SHP77 treated with DMSO at 0.1 percent for 48 hours (cell line): ENCODE measurements around the gene PARD3B.

Experiments
- DNase-seq: peaks from one replicate; lab custom pipeline; 2025; lab: John Stamatoyannopoulos, UW

The PARD3B gene

DNA sequence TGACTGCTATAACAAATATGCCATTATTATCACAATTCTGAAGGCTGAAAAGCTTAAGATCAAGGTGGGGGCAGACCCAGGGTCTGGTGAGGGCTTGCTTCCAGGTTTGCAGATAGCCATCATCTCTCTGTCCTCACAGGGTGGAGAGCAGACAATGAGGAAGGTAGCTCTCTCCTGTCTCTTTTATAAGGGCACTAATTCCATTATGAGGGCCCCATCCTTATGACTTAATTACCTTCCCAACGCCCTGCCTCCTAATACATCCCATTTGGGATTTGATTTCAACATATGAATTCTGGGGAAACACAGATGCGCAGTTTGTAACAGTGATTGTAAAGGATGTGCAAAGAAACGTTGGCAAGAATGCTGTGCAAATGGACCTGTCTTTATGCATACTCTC, 44.8 kb downstream of the PARD3B start:
- no peak for DNase-seq

DNA sequence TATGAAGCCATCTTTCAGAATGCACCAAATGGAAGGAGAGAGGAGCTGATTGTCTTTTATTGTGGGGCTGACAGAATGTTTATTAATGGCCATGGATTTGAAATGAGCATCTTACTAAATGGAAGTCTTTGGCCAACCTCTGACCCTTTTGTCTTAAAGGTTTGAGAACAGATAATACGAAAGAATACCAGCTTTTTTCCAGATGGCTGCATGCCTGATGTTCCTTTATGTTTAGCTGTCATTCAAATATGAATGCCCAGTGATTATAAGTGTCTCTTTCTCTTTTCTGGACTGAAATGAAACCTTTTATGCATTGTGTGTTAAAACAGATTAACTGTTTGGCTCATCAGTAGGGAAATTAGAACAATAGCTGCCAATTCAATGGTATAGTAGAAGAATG, 46.0 kb downstream of the PARD3B start:
- DNase-seq, result no peak

- no peak for DNase-seq
These were observed 58.8 kb downstream of the PARD3B start for GRCh38 chr2:204604061-204604460.

GRCh38 chr2:204608237-204608939, 63.1 kb downstream of the PARD3B start:
- DNase-seq, result no peak

DNA sequence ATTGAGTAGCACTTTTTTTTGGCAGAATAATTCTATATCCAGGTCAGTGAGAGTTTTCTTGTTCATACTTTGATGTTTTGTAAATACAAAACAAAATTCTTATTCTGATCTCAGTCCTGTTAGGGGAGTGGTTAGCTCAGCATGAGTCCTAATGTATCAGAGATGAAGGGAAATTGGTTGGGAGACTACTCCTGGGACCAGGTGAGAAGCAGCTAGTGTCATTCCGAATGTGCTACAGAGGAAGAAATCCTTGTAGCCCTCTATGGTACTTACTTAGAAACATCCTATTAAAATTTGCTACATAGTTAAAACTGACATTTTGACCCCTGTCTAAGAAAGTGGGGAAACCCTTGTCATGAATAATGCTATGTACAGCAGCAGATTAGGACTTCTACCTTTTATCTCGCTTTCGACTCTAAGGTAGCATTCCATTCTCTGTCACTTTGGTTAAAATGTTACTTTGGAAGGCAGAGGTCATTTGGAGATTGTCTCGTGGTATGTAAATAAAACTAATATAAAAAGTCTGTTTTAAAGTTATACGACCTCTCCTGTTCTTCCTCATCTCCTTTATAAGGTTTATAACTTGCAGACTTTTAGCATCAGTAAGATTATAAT, 65.8 kb downstream of the PARD3B start:
- DNase-seq, result no peak

GRCh38 chr2:204611764-204612163, 66.5 kb downstream of the PARD3B start:
- DNase-seq, result no peak

GRCh38 chr2:204613635-204614034, 68.4 kb downstream of the PARD3B start:
- DNase-seq, result no peak

DNA sequence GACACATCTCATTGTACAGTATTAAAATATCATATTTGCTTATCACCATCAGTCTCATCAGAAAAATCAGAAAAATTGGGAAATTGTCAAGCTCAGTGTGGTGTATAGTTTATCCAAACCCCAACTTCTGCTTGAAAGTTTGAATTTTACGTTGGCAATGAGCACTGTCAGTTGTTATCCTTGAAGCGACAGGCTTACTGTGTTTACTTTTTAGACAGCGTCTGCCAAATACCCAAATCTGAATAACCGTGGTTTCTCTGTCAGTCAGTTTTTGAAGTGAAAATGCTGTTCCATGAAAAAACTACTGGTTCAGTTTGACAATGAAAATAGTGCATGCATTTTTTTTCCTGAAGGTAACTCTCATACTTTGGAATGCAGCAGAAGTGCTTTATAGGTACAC, 70.2 kb downstream of the PARD3B start:
- DNase-seq, result no peak

- no peak for DNase-seq
These were observed 79.9 kb downstream of the PARD3B start for GRCh38 chr2:204625135-204625534.

GRCh38 chr2:204628926-204629712, 83.8 kb downstream of the PARD3B start:
- DNase-seq, result no peak

DNA sequence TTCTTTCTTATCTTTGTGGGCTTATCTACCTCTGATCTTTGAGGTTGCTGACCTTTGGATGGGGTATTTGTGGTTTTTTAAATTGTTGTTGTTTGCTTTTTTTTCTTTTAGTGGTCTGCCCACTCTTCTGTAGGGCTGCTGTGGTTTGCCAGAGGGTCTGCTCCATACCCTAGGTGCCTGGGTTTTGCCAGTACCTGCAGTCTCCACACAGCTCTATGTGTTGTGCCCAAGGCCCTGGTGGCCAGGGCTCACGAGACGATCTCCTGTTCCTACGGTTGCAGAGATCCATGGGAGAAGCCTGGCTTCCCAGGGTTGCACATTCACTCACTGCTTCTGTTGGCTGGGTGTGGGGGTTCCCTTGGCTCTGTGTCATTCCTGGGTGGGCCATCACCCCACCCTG, 87.1 kb downstream of the PARD3B start:
- no peak for DNase-seq

GRCh38 chr2:204634564-204634963, 89.3 kb downstream of the PARD3B start:
- no peak for DNase-seq

DNA sequence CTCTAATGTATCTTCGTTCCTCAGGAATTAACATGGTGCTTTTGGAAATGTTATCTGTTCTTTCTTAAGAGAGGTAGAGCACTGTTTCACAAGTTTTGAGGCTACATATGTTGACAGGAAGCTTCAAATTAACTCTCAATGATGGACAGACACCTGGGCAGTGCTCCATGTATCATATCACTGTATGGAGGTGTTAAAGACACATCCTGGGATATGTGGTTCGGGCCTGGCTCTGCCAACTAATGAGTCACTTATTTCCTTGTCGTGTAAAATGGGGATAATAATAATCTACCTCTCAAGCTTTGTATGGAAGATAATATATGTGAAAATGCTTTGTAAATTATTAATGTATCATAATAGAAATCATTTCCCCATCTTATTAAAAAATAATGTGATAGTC, 90.2 kb downstream of the PARD3B start:
- DNase-seq, result no peak

GRCh38 chr2:204638471-204639194, 93.4 kb downstream of the PARD3B start:
- no peak for DNase-seq

- DNase-seq, result no peak
These were observed 98.1 kb downstream of the PARD3B start for GRCh38 chr2:204643326-204643725.

GRCh38 chr2:204645018-204645773, 99.9 kb downstream of the PARD3B start:
- DNase-seq, result no peak

- no peak for DNase-seq
These were observed 102.4 kb downstream of the PARD3B start for GRCh38 chr2:204647626-204648025.

DNA sequence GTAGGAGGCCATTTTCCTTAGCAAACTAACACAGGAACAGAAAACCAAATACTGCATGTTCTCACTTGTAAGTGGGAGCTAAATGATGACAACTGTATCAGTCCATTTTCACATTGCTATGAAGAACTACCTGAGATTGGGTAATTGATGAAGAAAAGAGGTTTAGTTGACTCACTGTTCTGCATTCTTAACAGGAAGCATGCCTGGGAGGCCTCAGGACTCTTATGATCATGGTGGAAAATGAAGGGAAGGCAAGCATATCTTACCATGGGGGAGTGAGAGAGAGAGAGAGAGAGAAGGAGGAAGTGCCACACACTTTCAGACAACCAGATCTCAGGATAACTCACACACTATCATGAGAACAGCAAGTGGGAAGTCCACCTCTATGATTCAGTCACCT, 105.3 kb downstream of the PARD3B start:
- no peak for DNase-seq

DNA sequence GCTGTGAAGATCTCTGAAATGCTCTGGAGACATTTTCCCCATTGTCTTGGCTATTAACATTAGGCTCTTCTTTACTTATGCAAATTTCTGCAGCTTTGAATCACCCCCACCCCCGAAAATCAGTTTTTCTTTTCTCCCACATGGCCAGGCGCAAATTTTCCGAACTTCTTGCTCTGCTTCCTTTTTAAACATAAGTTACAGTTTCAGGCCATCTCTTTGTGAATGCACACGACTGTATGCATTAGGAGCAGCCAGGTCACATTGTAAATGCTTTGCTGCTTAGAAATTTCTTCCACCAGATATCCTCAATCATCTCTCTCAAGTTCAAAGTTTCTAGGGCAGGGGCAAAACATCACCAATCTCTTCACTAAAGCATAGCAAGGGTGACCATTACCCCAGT, 106.8 kb downstream of the PARD3B start:
- no peak for DNase-seq

GRCh38 chr2:204654669-204655068, 109.4 kb downstream of the PARD3B start:
- DNase-seq, result no peak

GRCh38 chr2:204655101-204655500, 109.8 kb downstream of the PARD3B start:
- no peak for DNase-seq

DNA sequence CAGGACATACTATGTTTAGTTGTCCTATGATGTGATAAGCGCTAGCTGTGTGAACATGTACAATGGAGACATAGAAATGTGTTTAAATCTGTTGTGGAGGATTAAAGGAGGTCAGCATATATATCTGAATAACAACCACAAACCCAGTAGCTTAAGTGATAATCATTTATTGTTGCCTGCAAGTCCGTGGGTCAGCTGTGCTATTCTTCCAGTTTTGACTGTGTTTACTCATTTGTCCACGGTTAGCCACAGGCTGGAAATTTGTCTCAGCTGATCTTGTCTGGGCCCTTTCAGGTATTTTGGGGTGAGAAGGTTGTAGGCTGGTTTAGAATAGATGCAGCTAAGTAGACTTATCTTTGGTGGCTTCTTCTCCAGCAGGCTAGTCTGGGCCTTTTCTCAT, 110.4 kb downstream of the PARD3B start:
- no peak for DNase-seq
